ENCODE results near the gene NUDT16.
A peak's percentile ranks its signal among the peaks of the same experiment; 100 is the strongest.

Gene NUDT16

DNA sequence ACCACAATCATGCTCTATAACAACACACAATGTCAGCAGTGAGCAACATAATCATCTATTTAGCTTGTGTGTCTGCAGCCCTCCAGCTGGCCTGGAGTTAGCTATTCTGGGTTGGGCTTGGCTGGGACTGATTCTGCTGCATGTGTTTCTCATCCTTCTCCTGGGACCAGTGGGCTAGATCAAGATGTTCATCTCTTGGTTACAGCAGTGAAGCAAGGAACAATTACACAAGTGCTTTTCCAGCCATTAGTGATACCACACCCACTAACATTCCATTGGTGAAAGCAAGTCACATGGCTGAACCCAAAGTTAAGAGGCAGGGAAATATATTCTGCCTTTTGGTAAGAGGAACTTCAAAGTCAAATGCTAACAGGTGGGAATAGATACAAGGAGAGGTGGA is 14.6 kb downstream of the NUDT16 start:
- Mint-ChIP-seq H3K4me3 (no peak overlapping the region), H3K36me3 (no peaks in the 10 kb centered on the region), H3K27me3 (peaks cover 1% of the 10 kb centered on the region), H3K9me3 (no peaks in the 10 kb centered on the region), H3K4me1 (no peaks in the 10 kb centered on the region), H3K27ac (no peak overlapping the region)
- DNase-seq (ENCODE audit: low spot score in 2 of 2) (no peak), ATAC-seq (ENCODE audit: low read depth) (no peak)

DNA sequence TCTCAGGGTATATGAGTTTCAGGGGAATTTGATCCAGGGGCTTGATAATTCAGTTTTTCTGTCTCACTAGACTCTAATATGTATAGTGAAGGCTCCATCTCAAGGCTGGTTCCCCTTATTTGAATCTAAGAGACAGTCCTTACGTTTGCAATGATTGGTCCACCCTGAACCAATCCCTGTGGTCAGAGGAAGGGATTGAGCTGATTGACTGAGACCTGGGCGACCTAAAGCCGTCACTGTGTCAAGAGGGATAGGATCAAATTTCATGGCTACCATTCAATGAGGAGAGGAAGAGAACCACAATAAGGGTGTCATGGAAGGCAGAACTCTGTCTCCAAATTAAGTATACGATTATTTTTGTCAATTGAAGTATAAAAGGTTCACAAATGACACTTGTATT is 16.3 kb downstream of the NUDT16 start:
- Mint-ChIP-seq H3K27me3 (peaks cover 1% of the 10 kb centered on the region), H3K4me1 (peaks cover 4% of the 10 kb centered on the region), H3K9me3 (no peaks in the 10 kb centered on the region), H3K4me3 (no peak overlapping the region), H3K27ac (no peak overlapping the region), H3K36me3 (no peaks in the 10 kb centered on the region)
- DNase-seq (ENCODE audit: low spot score in 2 of 2) (no peak), ATAC-seq (ENCODE audit: low read depth) (no peak)

DNA sequence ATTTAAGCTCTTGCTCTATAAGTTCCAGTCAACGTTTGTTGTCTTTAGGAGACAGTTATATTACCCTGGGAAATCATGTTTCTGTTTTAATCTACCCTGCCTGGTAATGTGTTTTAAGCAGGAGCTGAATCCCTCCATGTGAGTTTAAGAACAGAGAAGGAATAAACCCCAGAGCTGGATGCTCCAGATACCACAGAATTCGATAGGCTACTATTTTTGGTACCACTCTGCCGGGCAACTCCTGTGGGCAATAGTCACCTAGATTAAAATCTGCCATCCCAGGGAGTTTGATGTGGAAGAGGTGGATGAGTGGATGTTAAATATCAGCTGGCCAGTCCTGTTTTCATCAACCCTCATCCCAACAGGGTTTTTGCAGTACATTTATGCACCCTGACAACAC is 20.4 kb downstream of the NUDT16 start:
- Mint-ChIP-seq H3K27me3 (peaks cover 1% of the 10 kb centered on the region), H3K27ac (no peak overlapping the region), H3K4me1 (peaks cover 4% of the 10 kb centered on the region), H3K4me3 (no peak overlapping the region), H3K36me3 (no peaks in the 10 kb centered on the region), H3K9me3 (no peaks in the 10 kb centered on the region)
- ATAC-seq (ENCODE audit: low read depth) (no peak), DNase-seq (ENCODE audit: low spot score in 2 of 2) (no peak)

DNA sequence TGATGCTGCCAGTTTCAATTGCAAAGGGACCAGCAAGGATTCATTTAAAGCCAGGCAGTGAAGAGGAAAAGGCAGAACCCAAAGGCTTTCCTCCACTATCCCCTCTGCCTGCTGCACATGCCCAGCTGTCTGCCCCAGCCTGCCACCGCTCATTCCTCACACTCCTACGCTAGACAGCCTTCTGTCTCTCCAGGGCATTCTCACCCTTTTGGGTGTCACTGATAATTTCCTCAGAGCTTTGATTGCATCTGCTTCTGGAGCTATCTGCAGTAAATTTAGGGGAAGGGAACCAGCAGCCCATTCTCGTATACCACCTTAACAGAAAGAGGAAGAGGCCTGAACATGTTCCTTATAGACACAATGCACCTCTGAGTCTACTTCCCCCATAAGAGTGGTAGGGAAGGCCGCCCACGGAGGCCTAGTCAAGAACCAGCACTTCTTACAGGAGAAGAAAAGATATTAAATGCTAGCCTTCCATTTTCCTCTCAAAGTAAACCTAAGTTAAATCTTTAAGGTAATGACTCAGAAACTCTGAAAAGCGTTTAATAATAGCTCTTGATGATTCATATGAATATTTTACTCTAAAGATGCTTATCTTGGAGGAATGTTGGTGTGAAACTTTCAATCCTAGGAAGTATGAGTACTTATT is 20.9 kb downstream of the NUDT16 start:
- H3K4me3 Mint-ChIP-seq: no peak overlapping the region
- DNase-seq (ENCODE audit: low spot score in 2 of 2) (no peak), ATAC-seq (ENCODE audit: low read depth) (peak; percentile 76)
- no peaks in the 10 kb centered on the region for H3K9me3 Mint-ChIP-seq
- peaks cover under 1% of the 10 kb centered on the region for H3K36me3 Mint-ChIP-seq
- peaks cover 4% of the 10 kb centered on the region for H3K4me1 Mint-ChIP-seq
- peak overlapping the region; percentile 57 for H3K27ac Mint-ChIP-seq
- peaks cover 3% of the 10 kb centered on the region for H3K27me3 Mint-ChIP-seq

DNA sequence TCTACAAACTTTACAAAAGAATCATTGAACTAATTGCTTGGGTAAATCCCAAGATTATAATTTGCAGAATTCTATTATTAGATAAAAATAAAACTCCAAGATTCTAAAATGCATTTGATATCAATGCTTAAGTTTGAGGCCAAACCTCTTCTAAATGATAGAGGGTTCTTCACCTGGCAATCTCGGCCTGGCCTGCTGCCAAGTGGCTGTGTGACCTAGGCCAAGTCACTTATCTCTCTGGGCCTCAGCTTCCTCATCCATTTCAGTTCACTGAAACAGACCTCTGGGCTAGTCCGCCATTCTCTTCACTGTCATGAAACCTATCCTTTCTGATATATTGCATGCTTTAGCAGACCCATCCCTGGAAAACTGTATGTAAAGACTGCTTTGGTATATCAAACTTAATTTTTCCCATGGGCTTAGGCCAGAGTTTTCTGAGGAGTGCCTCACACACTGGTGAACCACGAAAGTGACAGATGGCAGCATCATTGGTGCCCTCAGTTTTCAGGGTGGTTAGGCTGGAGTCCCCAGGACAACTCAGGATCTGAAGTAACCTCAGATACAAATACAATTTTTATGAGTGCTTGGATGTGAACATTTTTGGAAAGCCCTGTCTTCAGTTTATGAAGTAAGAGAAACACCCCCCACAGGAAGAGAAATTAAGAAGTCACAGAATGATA is 21.8 kb downstream of the NUDT16 start:
- Mint-ChIP-seq H3K27ac (no peak overlapping the region), H3K4me1 (peaks cover 4% of the 10 kb centered on the region), H3K4me3 (no peak overlapping the region), H3K27me3 (peaks cover 4% of the 10 kb centered on the region), H3K9me3 (no peaks in the 10 kb centered on the region), H3K36me3 (peaks cover 3% of the 10 kb centered on the region)
- ATAC-seq (ENCODE audit: low read depth): no peak
- no peak for DNase-seq (ENCODE audit: low spot score in 2 of 2)

DNA sequence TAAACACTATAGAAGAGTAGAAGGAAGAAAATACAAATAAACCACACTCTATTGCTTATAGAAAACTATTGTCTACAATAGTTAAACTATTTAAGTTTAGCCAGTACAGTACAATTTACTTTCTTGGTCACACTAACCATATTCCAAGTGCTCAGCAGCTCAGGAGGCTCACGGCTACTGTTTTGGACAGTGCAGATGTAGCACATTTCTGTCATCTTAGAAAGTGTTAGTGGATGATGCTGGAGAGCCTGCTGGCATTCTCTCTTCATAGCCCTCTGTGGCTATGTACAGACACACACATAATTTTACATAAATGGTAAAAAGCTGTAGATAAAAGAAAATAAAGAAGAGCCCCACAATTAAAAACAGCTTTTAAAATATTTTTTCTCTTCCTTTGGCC is 23.8 kb downstream of the NUDT16 start:
- DNase-seq (ENCODE audit: low spot score in 2 of 2) (no peak), ATAC-seq (ENCODE audit: low read depth) (no peak)
- H3K4me3 Mint-ChIP-seq: no peak overlapping the region
- H3K27me3 Mint-ChIP-seq: peaks cover 4% of the 10 kb centered on the region
- H3K4me1 Mint-ChIP-seq: peaks cover 4% of the 10 kb centered on the region
- no peak overlapping the region for H3K27ac Mint-ChIP-seq
- no peaks in the 10 kb centered on the region for H3K9me3 Mint-ChIP-seq
- H3K36me3 Mint-ChIP-seq: peaks cover 3% of the 10 kb centered on the region

DNA sequence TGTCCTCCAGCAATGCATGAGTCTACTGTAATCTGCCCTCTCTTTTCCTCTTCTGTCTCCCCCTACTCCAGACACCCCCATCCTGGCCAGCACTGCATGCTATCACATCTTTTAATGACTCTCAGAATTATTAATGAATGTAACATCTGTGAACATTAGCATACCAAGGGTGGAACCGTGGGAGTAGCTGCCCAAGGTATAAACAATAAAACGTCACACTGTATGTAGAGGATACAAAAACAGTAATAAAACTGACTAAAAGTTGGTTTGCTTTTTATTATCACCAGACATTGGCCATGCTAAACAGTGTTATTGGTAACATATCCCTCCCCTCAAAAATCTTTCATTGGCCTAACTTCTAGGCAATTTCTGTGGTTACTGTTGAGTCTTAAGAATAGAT is 24.7 kb downstream of the NUDT16 start:
- peaks cover 3% of the 10 kb centered on the region for H3K36me3 Mint-ChIP-seq
- DNase-seq (ENCODE audit: low spot score in 2 of 2) (no peak), ATAC-seq (ENCODE audit: low read depth) (no peak)
- no peaks in the 10 kb centered on the region for H3K9me3 Mint-ChIP-seq
- H3K27ac Mint-ChIP-seq: no peak overlapping the region
- peaks cover 4% of the 10 kb centered on the region for H3K4me1 Mint-ChIP-seq
- H3K4me3 Mint-ChIP-seq: no peak overlapping the region
- H3K27me3 Mint-ChIP-seq: peaks cover 6% of the 10 kb centered on the region

DNA sequence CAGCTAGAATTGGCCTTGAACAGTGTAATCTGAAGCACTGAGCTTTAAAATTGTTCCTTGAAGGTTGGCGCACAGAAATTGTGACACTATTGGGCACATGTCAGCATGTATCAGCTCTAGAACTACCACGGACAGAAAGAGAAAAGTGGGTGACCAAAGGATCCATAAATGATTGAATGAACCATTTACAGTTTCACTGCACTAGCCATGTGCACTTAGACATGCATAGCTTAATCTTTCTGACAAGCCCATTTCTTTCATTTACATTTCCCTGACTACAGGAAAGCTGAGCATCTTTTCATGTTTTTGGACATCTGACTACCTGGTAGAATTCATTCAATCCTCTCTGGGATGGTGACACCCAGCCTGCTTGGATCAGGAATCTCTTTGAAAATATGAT is 36.2 kb downstream of the NUDT16 start:
- no peak overlapping the region for H3K27ac Mint-ChIP-seq
- peaks cover 2% of the 10 kb centered on the region for H3K36me3 Mint-ChIP-seq
- peaks cover 4% of the 10 kb centered on the region for H3K27me3 Mint-ChIP-seq
- DNase-seq (ENCODE audit: low spot score in 2 of 2): no peak
- peaks cover 11% of the 10 kb centered on the region for H3K9me3 Mint-ChIP-seq
- no peak overlapping the region for H3K4me3 Mint-ChIP-seq
- no peaks in the 10 kb centered on the region for H3K4me1 Mint-ChIP-seq
- no peak for ATAC-seq (ENCODE audit: low read depth)

DNA sequence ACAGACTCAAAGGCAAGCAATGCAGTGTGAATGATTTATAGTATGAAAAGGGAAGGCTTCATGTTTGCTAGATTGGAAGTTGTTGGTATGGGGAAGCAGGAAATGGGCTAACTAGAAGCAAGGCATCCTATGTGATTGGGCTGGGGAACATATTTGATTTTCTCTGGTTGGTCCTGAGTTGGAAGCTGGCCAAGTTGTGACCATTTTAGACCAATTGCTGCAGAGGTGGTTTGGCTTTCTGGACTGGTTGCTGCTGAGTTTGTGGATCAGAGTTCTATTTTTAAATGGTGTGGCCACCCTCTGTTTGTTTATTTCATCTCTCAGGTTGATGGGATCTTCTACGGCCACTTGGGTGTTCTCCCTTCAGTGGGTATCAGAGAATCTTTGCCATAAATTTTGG is 39.7 kb downstream of the NUDT16 start:
- ATAC-seq (ENCODE audit: low read depth): no peak
- H3K4me3 Mint-ChIP-seq: no peak overlapping the region

DNA sequence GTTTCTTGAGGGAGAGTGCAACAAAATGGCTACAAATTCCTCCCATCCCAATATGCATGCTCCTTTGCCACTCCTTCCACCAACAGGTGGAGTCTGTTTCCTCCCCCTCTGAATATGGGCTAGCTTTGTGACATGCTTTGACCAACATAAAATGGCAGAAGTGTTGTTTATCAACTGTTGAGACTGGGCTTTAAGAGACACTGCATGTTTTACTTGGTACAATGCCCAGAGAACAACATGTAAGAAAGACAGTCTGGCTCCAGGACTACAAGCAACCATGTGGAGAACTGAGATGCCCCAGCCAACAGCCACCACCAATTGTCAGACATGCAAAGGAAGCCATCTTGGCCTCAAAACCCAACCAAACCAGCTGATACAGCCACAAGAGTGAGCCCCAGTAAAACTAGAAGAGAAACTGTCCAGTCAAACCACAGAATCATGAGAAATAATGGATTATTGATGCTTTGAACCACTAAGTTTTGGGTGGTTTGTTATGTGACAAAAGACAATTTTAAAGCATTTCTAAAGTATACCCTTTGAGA is 40.5 kb downstream of the NUDT16 start:
- Mint-ChIP-seq H3K9me3 (peaks cover 6% of the 10 kb centered on the region), H3K27ac (no peak overlapping the region), H3K4me3 (no peak overlapping the region), H3K36me3 (peaks cover 2% of the 10 kb centered on the region), H3K27me3 (peaks cover 6% of the 10 kb centered on the region), H3K4me1 (no peaks in the 10 kb centered on the region)
- no peak for ATAC-seq (ENCODE audit: low read depth)
- DNase-seq (ENCODE audit: low spot score in 2 of 2): no peak

More for the DNA sequence above, 39.7 kb downstream of the NUDT16 start:
- Mint-ChIP-seq H3K9me3 (peaks cover 6% of the 10 kb centered on the region), H3K27me3 (peaks cover 6% of the 10 kb centered on the region), H3K27ac (no peak overlapping the region), H3K36me3 (peaks cover 2% of the 10 kb centered on the region), H3K4me1 (no peaks in the 10 kb centered on the region)
- DNase-seq (ENCODE audit: low spot score in 2 of 2): no peak

DNA sequence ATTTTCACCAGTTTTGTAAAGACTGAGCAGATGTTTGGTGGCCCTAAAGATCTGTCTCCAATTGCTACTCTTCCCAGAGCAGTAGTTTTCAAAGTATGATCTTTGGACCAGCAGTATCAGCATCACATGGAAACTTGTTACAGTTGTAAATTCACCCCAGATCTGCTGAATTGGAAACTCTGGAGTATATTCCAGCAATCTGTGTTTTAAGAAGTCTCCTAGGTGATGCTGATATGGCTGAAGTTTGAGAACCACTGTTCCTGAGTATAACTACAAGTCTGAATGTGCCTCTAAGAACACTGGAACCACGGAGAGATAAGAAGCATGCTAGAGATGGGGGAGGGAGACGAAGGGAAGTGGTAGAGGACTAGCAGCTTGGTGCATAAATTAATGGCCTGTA is 45.7 kb downstream of the NUDT16 start:
- Mint-ChIP-seq H3K9me3 (no peaks in the 10 kb centered on the region), H3K36me3 (no peaks in the 10 kb centered on the region), H3K27me3 (peaks cover 5% of the 10 kb centered on the region), H3K27ac (no peak overlapping the region), H3K4me3 (no peak overlapping the region), H3K4me1 (no peaks in the 10 kb centered on the region)
- no peak for DNase-seq (ENCODE audit: low spot score in 2 of 2)
- ATAC-seq (ENCODE audit: low read depth): no peak

DNA sequence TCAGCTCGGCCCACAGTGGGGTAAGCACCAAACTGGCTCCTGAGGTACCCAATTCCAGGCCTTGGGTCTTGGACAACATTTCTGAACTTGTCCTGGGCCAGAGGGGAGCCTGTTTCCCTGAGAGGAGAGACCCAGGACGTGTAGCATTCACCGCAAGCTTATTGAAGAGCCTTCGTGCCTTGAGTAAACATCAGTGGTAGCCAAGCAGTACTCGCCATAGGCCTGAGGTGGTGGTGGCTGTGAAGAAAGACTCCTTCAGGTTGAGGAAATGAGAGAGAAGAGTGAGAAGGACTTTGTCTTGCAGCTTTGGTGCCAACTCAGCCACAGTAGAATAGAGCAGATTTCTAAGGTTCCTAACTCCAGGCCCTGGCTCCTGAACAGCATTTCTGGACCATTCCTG is 50.2 kb downstream of the NUDT16 start:
- H3K36me3 Mint-ChIP-seq: no peaks in the 10 kb centered on the region
- peaks cover 4% of the 10 kb centered on the region for H3K27me3 Mint-ChIP-seq
- no peak overlapping the region for H3K4me3 Mint-ChIP-seq
- H3K27ac Mint-ChIP-seq: no peak overlapping the region
- no peaks in the 10 kb centered on the region for H3K9me3 Mint-ChIP-seq
- ATAC-seq (ENCODE audit: low read depth) (no peak), DNase-seq (ENCODE audit: low spot score in 2 of 2) (no peak)
- H3K4me1 Mint-ChIP-seq: no peaks in the 10 kb centered on the region

DNA sequence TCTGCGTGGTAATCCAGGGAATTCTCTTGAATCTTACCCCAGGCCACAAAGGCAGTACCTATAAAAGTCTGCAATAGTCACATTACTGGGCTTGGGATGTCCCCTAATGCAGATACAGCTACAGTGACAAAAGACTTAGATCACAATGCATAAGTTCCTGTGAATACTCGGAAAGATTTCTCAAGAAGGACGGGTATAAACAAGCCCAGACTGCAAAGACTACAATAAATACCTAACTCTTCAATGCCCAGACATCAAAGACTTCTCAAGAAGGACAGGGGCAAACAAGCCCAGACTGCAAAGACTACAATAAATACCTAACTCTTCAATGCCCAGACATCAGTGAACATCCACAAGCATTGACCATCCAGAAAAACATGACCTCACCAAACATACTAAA is 50.9 kb downstream of the NUDT16 start:
- Mint-ChIP-seq H3K27ac (no peak overlapping the region), H3K36me3 (no peaks in the 10 kb centered on the region), H3K4me3 (no peak overlapping the region), H3K9me3 (no peaks in the 10 kb centered on the region), H3K27me3 (peaks cover 4% of the 10 kb centered on the region), H3K4me1 (no peaks in the 10 kb centered on the region)
- ATAC-seq (ENCODE audit: low read depth): no peak
- no peak for DNase-seq (ENCODE audit: low spot score in 2 of 2)

DNA sequence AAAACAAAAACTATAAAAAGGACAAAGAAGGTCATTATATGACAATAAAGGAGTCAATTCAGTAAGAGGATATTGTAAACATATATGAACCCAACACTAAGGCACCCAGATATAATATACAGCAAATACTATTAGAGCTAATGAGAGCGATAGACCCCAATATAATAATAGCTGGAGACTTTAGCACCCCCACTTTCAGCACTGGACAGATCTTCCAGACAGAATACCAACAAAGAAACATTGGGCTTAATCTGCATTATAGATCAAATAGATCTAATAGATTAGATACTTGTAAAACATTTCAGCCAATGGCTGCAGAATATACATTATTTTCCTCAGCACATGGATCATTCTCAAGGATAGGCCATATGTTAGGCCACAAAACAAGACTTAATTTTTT is 53.4 kb downstream of the NUDT16 start:
- Mint-ChIP-seq H3K9me3 (no peaks in the 10 kb centered on the region), H3K27ac (no peak overlapping the region), H3K27me3 (peaks cover 4% of the 10 kb centered on the region), H3K36me3 (no peaks in the 10 kb centered on the region), H3K4me3 (no peak overlapping the region), H3K4me1 (no peaks in the 10 kb centered on the region)
- no peak for DNase-seq (ENCODE audit: low spot score in 2 of 2)
- ATAC-seq (ENCODE audit: low read depth): no peak

All from memory B cell (primary cell).